Activated naive CD4-positive, alpha-beta T cell treated with anti-CD3 and anti-CD28 coated beads, Interleukin-2, amount 50 U/mL, for 72 hours (primary cell): Measurements from ENCODE around the gene SNX27. TPM values are rescaled to one million over a fixed set of nuclear protein-coding genes. Genes with fewer than 3 reads are reported as not detected.

Source experiments
- total RNA-seq, 2 donors: library from RNA; stranded (reverse); gene quantifications; one replicate each; pipeline ENCODE4 v1.2.3, GENCODE V29; 2022

SNX27 gene
- total RNA-seq, 2 donors from 2014 or later = 24.3 to 34.4 TPM

Other genes with a start within 250 kb of the SNX27 start
- not detected for gene SELENBP1, start 239.3 kb upstream of the SNX27 start, total RNA-seq
- gene PSMB4, start 212.5 kb upstream of the SNX27 start, total RNA-seq = 100 to 1,000 TPM; 318 to 462 TPM
- 100 to 1,000 TPM in 1 of 2 donors, 10 to 100 TPM in 1; 89.5 to 104 TPM for gene POGZ, start 152.6 kb upstream of the SNX27 start, total RNA-seq
- gene CGN, start 100.7 kb upstream of the SNX27 start, total RNA-seq = 1 to 10 TPM; 2.6 to 3.2 TPM
- 1 to 10 TPM; 5.1 to 5.6 TPM for gene TUFT1, start 71.7 kb upstream of the SNX27 start, total RNA-seq
- not detected for gene CELF3, start 104.8 kb downstream of the SNX27 start, total RNA-seq
- not detected for gene RIIAD1, start 109.5 kb downstream of the SNX27 start, total RNA-seq
- 100 to 1,000 TPM; 114 to 143 TPM for gene MRPL9, start 151.4 kb downstream of the SNX27 start, total RNA-seq
- gene TDRKH, start 178.4 kb downstream of the SNX27 start, total RNA-seq = 10 to 100 TPM; 25.1 to 30.7 TPM
- under 1 TPM in 1 of 2 donors, not detected in 1; 0.72 TPM for gene LINGO4, start 193.4 kb downstream of the SNX27 start, total RNA-seq
- gene RORC, start 219.8 kb downstream of the SNX27 start, total RNA-seq = 10 to 100 TPM in 1 of 2 donors, 1 to 10 TPM in 1; 1.4 to 11.3 TPM
- 1 to 10 TPM; 1.6 to 2.3 TPM for gene C2CD4D, start 227.8 kb downstream of the SNX27 start, total RNA-seq
- gene THEM5, start 241.7 kb downstream of the SNX27 start, total RNA-seq = not detected